ENCODE results near the gene BAHD1.

- TF ChIP-seq, protein P1, sequence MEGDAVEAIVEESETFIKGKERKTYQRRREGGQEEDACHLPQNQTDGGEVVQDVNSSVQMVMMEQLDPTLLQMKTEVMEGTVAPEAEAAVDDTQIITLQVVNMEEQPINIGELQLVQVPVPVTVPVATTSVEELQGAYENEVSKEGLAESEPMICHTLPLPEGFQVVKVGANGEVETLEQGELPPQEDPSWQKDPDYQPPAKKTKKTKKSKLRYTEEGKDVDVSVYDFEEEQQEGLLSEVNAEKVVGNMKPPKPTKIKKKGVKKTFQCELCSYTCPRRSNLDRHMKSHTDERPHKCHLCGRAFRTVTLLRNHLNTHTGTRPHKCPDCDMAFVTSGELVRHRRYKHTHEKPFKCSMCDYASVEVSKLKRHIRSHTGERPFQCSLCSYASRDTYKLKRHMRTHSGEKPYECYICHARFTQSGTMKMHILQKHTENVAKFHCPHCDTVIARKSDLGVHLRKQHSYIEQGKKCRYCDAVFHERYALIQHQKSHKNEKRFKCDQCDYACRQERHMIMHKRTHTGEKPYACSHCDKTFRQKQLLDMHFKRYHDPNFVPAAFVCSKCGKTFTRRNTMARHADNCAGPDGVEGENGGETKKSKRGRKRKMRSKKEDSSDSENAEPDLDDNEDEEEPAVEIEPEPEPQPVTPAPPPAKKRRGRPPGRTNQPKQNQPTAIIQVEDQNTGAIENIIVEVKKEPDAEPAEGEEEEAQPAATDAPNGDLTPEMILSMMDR (conservative IDR thresholded peaks at IDR 0.05 in 1 of 2, IDR thresholded peaks at IDR 0.05 in 1 of 2; ENCODE audit: low read depth in 1 of 2, low read length in 2 of 2), result no peak
- TF ChIP-seq EZH2 (IDR thresholded peaks at IDR 0.05; ENCODE audit: low read length, missing control alignments), result no peak
These were observed 22.6 kb upstream of the BAHD1 start for GRCh38 chr15:40418126-40418525.

Measured in fibroblast of lung (primary cell).